Activated CD4-positive, alpha-beta memory T cell treated with anti-CD3 and anti-CD28 coated beads, Interleukin-2, amount 10 ng/mL, durations not matched to agents 7 days and 5 days (primary cell): ENCODE data around the gene CHSY1. TPM values are rescaled to one million over a fixed set of nuclear protein-coding genes. Genes with fewer than 3 reads are reported as not detected.
A peak's percentile ranks its signal among the peaks of the same experiment; 100 is the strongest.

Experiments used
- CTCF ChIA-PET: fragments of 350-600 bp; sonication (Branson Sonifier 250); formaldehyde crosslinking; loops from one replicate; lab custom pipeline; 2021; ENCODE audit warnings: antibody characterized with exemption, inconsistent platforms; lab: Charles Lee
- POLR2A ChIA-PET: fragments of 350-600 bp; sonication (Branson Sonifier 250); formaldehyde crosslinking; loops from one replicate; lab custom pipeline; 2021; ENCODE audit warnings: antibody characterized with exemption; lab: Charles Lee
- DNase-seq: peaks from one replicate; pipeline ENCODE4 v3.0.0-alpha.2; 2020
- H3K27ac Mint-ChIP-seq: one replicate; pipeline ENCODE4 v1.8.0; 2021; ENCODE audit warnings: mild to moderate bottlenecking, mixed read lengths
- H3K27me3 Mint-ChIP-seq: one replicate; pipeline ENCODE4 v1.8.0; 2021; ENCODE audit warnings: mixed read lengths
- H3K36me3 Mint-ChIP-seq: one replicate; pipeline ENCODE4 v1.8.0; 2021; ENCODE audit warnings: low read depth, mixed read lengths
- H3K4me1 Mint-ChIP-seq: one replicate; pipeline ENCODE4 v1.8.0; 2021; ENCODE audit warnings: mixed read lengths
- H3K4me3 Mint-ChIP-seq: one replicate; pipeline ENCODE4 v1.8.0; 2021; ENCODE audit warnings: mild to moderate bottlenecking, mixed read lengths
- H3K9me3 Mint-ChIP-seq: one replicate; pipeline ENCODE4 v1.8.0; 2021; ENCODE audit warnings: mixed read lengths
- total RNA-seq, 2 experiments: library from RNA; stranded (reverse); gene quantifications; one replicate each; pipeline ENCODE4 v1.2.3, GENCODE V29; 2021

The CHSY1 gene
- total RNA-seq, 2 experiments from 2014 or later, result 61.7 to 62.0 TPM

- Mint-ChIP-seq H3K4me3 (peak overlapping the region; percentile 95), H3K4me1 (peaks cover 62% of the 10 kb centered on the region), H3K36me3 (peaks cover 25% of the 10 kb centered on the region)
These were observed 988 bp upstream of the CHSY1 start for GRCh38 chr15:101252836-101253235.

DNA sequence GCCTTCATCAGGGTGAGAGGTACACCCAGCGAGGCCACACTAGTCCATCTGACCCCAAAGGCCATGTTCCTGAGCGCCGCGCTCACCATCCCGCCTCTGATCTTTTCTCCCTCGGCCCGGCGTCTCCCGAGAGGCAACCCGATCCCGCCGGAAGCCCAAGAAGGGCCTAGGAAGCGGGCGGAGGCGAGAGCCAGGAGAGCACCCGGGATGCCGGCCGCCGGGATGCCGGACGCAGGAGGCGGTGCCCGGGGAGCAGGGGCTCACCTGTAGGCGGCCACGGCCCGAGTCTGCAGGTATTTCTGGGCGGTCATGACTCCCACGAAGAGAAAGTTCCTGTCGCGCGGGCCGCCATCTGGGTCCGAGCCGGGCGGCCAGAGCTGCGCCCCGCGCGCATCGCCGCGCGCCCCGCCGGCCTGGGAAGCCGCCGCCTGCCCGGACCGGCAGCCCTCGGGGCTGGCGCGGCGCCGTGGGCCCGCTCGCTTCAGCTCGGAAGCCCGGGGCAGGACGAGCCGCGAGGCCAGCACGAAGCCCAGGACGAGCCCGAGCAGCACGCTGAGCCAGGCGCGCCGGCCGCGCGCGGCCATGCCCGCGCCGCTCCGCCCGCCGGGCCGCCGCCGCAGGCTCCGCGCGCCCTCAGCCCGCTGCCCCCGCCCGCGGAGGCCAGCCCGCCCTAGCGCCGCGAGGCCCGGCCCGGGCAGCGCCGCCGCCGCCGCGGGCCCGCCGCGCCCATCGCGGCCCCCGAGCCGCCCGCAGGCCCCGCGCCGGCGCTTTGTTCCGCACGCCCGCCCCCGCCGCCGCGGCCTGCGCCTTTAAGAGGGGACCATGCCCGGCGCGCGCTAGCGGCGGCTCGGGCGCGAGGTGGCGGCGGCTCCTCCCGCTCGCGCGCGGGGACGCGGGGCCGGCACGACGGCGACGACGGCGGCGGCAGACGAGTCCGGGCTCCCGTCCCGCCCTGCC, 697 bp downstream of the CHSY1 start:
- peaks cover 39% of the 10 kb centered on the region for H3K36me3 Mint-ChIP-seq
- peaks cover 76% of the 10 kb centered on the region for H3K4me1 Mint-ChIP-seq
- no peak for DNase-seq

More at GRCh38 chr15:101252836-101253235, 988 bp upstream of the CHSY1 start:
- no peak for DNase-seq
- no peaks in the 10 kb centered on the region for H3K9me3 Mint-ChIP-seq
- H3K27ac Mint-ChIP-seq, result peak overlapping the region; percentile 86
- ChIA-PET POLR2A (interaction anchor here (1.0 to 4.0 kb wide), 11 partner anchors 12 to 163 kb away, joined by 3 to 66 read pairs (median 8); no protein-coding TSS in a partner anchor), CTCF (interaction anchor here (0.8 to 6.3 kb wide), 10 partner anchors 10 to 247 kb away, joined by 3 to 120 read pairs (median 4); no protein-coding TSS in a partner anchor)
- no peaks in the 10 kb centered on the region for H3K27me3 Mint-ChIP-seq

GRCh38 chr15:101250341-101250831, 1.5 kb downstream of the CHSY1 start:
- H3K4me3 Mint-ChIP-seq, result peak overlapping the region; percentile 80
- ChIA-PET CTCF (interaction anchor here (0.8 to 1.5 kb wide), 6 partner anchors 8 to 83 kb away, joined by 3 to 5 read pairs (median 3); no protein-coding TSS in a partner anchor), POLR2A (interaction anchor here (0.9 to 4.0 kb wide), 10 partner anchors 9 to 160 kb away, joined by 3 to 66 read pairs (median 7); no protein-coding TSS in a partner anchor)
- peak overlapping the region; percentile 80 for H3K27ac Mint-ChIP-seq
- H3K4me1 Mint-ChIP-seq, result peaks cover 79% of the 10 kb centered on the region
- no peaks in the 10 kb centered on the region for H3K27me3 Mint-ChIP-seq
- H3K36me3 Mint-ChIP-seq, result peaks cover 46% of the 10 kb centered on the region
- no peak for DNase-seq
- no peaks in the 10 kb centered on the region for H3K9me3 Mint-ChIP-seq

More for the DNA sequence above, 697 bp downstream of the CHSY1 start:
- POLR2A ChIA-PET, result interaction anchor here (0.9 to 4.0 kb wide), 18 partner anchors 10 to 234 kb away, joined by 3 to 66 read pairs (median 6); no protein-coding TSS in a partner anchor
- Mint-ChIP-seq H3K9me3 (no peaks in the 10 kb centered on the region), H3K4me3 (peak overlapping the region; percentile 83), H3K27ac (peak overlapping the region; percentile 80), H3K27me3 (no peaks in the 10 kb centered on the region)
- CTCF ChIA-PET, result interaction anchor here (0.8 to 2.5 kb wide), 11 partner anchors 8 to 243 kb away, joined by 3 to 15 read pairs (median 5); partner anchors contain the start of gene SNRPA1

GRCh38 chr15:101248274-101248673, 3.6 kb downstream of the CHSY1 start:
- peaks cover 65% of the 10 kb centered on the region for H3K36me3 Mint-ChIP-seq
- ChIA-PET POLR2A (interaction anchor here (0.5 to 2.9 kb wide), 7 partner anchors 8 to 95 kb away, joined by 3 to 12 read pairs (median 4); no protein-coding TSS in a partner anchor), CTCF (interaction anchor here (0.5 to 6.4 kb wide), 10 partner anchors 8 to 240 kb away, joined by 3 to 51 read pairs (median 4); no protein-coding TSS in a partner anchor)
- H3K9me3 Mint-ChIP-seq, result no peaks in the 10 kb centered on the region
- no peaks in the 10 kb centered on the region for H3K27me3 Mint-ChIP-seq
- peak overlapping the region; percentile 67 for H3K27ac Mint-ChIP-seq
- DNase-seq, result no peak
- H3K4me3 Mint-ChIP-seq, result peak overlapping the region; percentile 11
- peaks cover 82% of the 10 kb centered on the region for H3K4me1 Mint-ChIP-seq

GRCh38 chr15:101246824-101247745, 4.8 kb downstream of the CHSY1 start:
- H3K36me3 Mint-ChIP-seq, result peaks cover 72% of the 10 kb centered on the region
- no peaks in the 10 kb centered on the region for H3K9me3 Mint-ChIP-seq
- H3K27ac Mint-ChIP-seq, result peak overlapping the region; percentile 67
- no peaks in the 10 kb centered on the region for H3K27me3 Mint-ChIP-seq
- peaks cover 84% of the 10 kb centered on the region for H3K4me1 Mint-ChIP-seq
- DNase-seq, result no peak
- POLR2A ChIA-PET, result interaction anchor here (0.6 to 2.9 kb wide), 9 partner anchors 7 to 128 kb away, joined by 3 to 12 read pairs (median 3); no protein-coding TSS in a partner anchor
- CTCF ChIA-PET, result interaction anchor here (0.8 to 6.4 kb wide), 7 partner anchors 7 to 233 kb away, joined by 3 to 51 read pairs (median 4); no protein-coding TSS in a partner anchor
- peak overlapping the region; percentile 59 for H3K4me3 Mint-ChIP-seq

DNA sequence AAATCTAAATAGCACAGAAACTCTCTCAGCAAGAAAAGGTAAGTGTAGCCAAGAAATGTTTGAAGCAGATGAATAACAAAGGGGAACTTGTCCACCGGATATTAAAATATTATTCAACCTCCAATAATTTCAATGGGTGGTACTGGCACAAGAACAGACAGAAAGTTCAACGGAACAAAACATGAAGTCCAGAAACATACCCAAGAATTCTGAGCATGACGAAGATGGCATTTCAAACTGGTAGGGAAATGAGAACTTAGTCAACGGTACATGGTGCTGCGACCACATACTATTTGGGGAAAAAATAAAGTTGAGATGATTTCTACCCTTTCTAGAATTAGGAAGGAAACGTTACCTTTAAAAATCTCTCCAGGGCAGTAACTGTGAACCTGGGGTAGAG, 5.5 kb downstream of the CHSY1 start:
- ChIA-PET CTCF (interaction anchor here (6.4 kb wide), 1 partner anchor 10 kb away, joined by 51 read pairs; no protein-coding TSS in a partner anchor), POLR2A (interaction anchor here (0.6 to 7.5 kb wide), 7 partner anchors 38 to 120 kb away, joined by 3 to 103 read pairs (median 3); no protein-coding TSS in a partner anchor)
- H3K36me3 Mint-ChIP-seq, result peaks cover 75% of the 10 kb centered on the region
- H3K27ac Mint-ChIP-seq, result peak overlapping the region; percentile 67
- no peaks in the 10 kb centered on the region for H3K9me3 Mint-ChIP-seq
- peaks cover 91% of the 10 kb centered on the region for H3K4me1 Mint-ChIP-seq
- peak overlapping the region; percentile 59 for H3K4me3 Mint-ChIP-seq
- no peaks in the 10 kb centered on the region for H3K27me3 Mint-ChIP-seq
- DNase-seq, result no peak

- H3K36me3 Mint-ChIP-seq, result peaks cover 67% of the 10 kb centered on the region
- H3K4me1 Mint-ChIP-seq, result peaks cover 97% of the 10 kb centered on the region
- peak overlapping the region; percentile 84 for H3K27ac Mint-ChIP-seq
- ChIA-PET POLR2A (interaction anchor here (0.5 to 7.5 kb wide), 8 partner anchors 31 to 118 kb away, joined by 3 to 103 read pairs (median 8); partner anchors contain the start of gene SNRPA1), CTCF (interaction anchor here (0.8 to 6.4 kb wide), 12 partner anchors 9 to 397 kb away, joined by 3 to 51 read pairs (median 4); no protein-coding TSS in a partner anchor)
- H3K27me3 Mint-ChIP-seq, result no peaks in the 10 kb centered on the region
- H3K9me3 Mint-ChIP-seq, result no peaks in the 10 kb centered on the region
- H3K4me3 Mint-ChIP-seq, result peak overlapping the region; percentile 16
- DNase-seq, result no peak
These were observed 6.8 kb downstream of the CHSY1 start for GRCh38 chr15:101244889-101245668.

GRCh38 chr15:101244036-101244781, 7.6 kb downstream of the CHSY1 start:
- DNase-seq, result no peak
- POLR2A ChIA-PET, result interaction anchor here (1.4 to 7.5 kb wide), 8 partner anchors 7 to 117 kb away, joined by 6 to 103 read pairs (median 12); partner anchors contain the start of genes CHSY1 and SNRPA1
- CTCF ChIA-PET, result interaction anchor here (0.8 to 6.4 kb wide), 11 partner anchors 8 to 236 kb away, joined by 3 to 51 read pairs (median 3); no protein-coding TSS in a partner anchor
- H3K4me1 Mint-ChIP-seq, result peaks cover 98% of the 10 kb centered on the region
- H3K27ac Mint-ChIP-seq, result peak overlapping the region; percentile 84
- no peaks in the 10 kb centered on the region for H3K9me3 Mint-ChIP-seq
- H3K4me3 Mint-ChIP-seq, result peak overlapping the region; percentile 15
- no peaks in the 10 kb centered on the region for H3K27me3 Mint-ChIP-seq
- peaks cover 63% of the 10 kb centered on the region for H3K36me3 Mint-ChIP-seq

DNA sequence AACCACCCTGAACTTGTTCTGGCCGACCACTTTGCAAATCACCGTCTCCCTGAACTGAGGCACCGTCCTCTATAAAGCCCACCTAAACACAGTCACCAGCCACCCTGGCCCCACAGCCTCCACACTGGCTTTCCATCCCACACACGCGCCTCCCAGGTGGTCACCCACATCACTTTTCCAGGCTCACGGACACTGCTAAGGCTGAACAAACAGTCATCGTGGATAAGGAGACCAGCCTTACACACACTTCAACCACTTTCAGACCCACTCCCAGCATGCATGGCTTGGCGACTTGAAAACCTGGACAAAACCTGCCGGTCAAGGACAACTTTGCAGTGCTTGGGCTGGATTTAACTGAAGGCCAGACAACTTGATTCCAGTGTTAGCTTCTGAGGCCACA, 8.4 kb downstream of the CHSY1 start:
- POLR2A ChIA-PET, result interaction anchor here (1.2 to 7.5 kb wide), 12 partner anchors 8 to 76 kb away, joined by 3 to 103 read pairs (median 6); partner anchors contain the start of genes CHSY1 and SNRPA1
- no peak for DNase-seq
- peak overlapping the region; percentile 60 for H3K4me3 Mint-ChIP-seq
- no peaks in the 10 kb centered on the region for H3K9me3 Mint-ChIP-seq
- H3K4me1 Mint-ChIP-seq, result peaks cover 100% of the 10 kb centered on the region
- CTCF ChIA-PET, result interaction anchor here (0.7 to 6.4 kb wide), 12 partner anchors 8 to 236 kb away, joined by 3 to 51 read pairs (median 4); partner anchors contain the start of gene CHSY1
- H3K27me3 Mint-ChIP-seq, result no peaks in the 10 kb centered on the region
- peaks cover 62% of the 10 kb centered on the region for H3K36me3 Mint-ChIP-seq
- H3K27ac Mint-ChIP-seq, result peak overlapping the region; percentile 84

GRCh38 chr15:101242999-101243336, 8.9 kb downstream of the CHSY1 start:
- Mint-ChIP-seq H3K27ac (peak overlapping the region; percentile 84), H3K9me3 (no peaks in the 10 kb centered on the region), H3K4me3 (peak overlapping the region; percentile 60), H3K27me3 (no peaks in the 10 kb centered on the region), H3K36me3 (peaks cover 59% of the 10 kb centered on the region), H3K4me1 (peaks cover 98% of the 10 kb centered on the region)
- DNase-seq, result no peak
- POLR2A ChIA-PET, result interaction anchor here (0.9 to 7.5 kb wide), 14 partner anchors 8 to 153 kb away, joined by 3 to 103 read pairs (median 6); partner anchors contain the start of genes CHSY1 and SNRPA1
- CTCF ChIA-PET, result interaction anchor here (0.7 to 6.4 kb wide), 12 partner anchors 8 to 235 kb away, joined by 3 to 51 read pairs (median 4); partner anchors contain the start of gene CHSY1
